Measurements from ENCODE around the gene GPR4. TPM values are rescaled to one million over a fixed set of nuclear protein-coding genes. Genes with fewer than 3 reads are reported as not detected.
"Not testable (repeated sequence)": the region's sequence is repeated elsewhere in the genome, so short reads cannot be mapped to it uniquely, and the experiment has no call there.

Gene GPR4
- total RNA-seq, 3 donors from 2014 or later, result 0.84 to 1.0 (median 1.0) TPM

DNA sequence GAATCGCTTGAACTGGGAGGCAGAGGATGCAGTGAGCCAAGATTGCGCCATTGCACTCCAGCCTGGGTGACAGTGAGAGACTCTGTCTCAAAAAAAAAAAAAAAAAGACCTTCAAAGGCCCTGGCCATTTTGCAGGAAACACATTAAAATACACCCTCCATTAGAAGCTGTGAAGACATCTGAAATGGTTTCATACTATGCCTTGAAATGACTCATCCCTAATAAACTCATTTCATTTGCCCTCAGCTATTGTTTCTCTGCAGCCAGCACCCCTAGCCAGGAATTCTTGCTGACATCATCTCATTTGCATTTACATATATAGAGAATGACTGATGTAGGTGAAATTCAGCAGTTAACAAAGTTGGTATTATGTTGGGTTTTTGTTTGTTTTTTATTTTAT lies 28.5 kb upstream of the GPR4 start:
- ATAC-seq (peak; percentile 79), DNase-seq (no peak)
- Histone ChIP-seq H3K36me3 (ENCODE audit: low read depth) (peaks cover 3% of the 10 kb centered on the region), H3K4me3 (no peak overlapping the region), H3K9me3 (no peaks in the 10 kb centered on the region), H3K4me1 (ENCODE audit: low read depth) (peaks cover 5% of the 10 kb centered on the region)
- intact Hi-C loops (cut with DNase I, micrococcal nuclease), result no loop called here
- no peak for TF ChIP-seq CTCF (IDR thresholded peaks at IDR 0.05)

- TF ChIP-seq CTCF (IDR thresholded peaks at IDR 0.05), result no peak
- DNase-seq (no peak), ATAC-seq (no peak)
- H3K36me3 ChIP-seq (ENCODE audit: low read depth), result peaks cover 3% of the 10 kb centered on the region
- peaks cover 5% of the 10 kb centered on the region for H3K4me1 ChIP-seq (ENCODE audit: low read depth)
- H3K4me3 ChIP-seq, result no peak overlapping the region
- H3K9me3 ChIP-seq, result no peaks in the 10 kb centered on the region
- intact Hi-C loops (cut with DNase I, micrococcal nuclease), result no loop called here
These were observed 27.7 kb upstream of the GPR4 start for GRCh38 chr19:45629704-45630103.

GRCh38 chr19:45628219-45628618 lies 26.2 kb upstream of the GPR4 start:
- H3K36me3 ChIP-seq (ENCODE audit: low read depth); H3K4me3 ChIP-seq; DNase-seq; intact Hi-C loops (cut with DNase I, micrococcal nuclease); H3K4me1 ChIP-seq (ENCODE audit: low read depth); H3K9me3 ChIP-seq; ATAC-seq: not testable (repeated sequence)

DNA sequence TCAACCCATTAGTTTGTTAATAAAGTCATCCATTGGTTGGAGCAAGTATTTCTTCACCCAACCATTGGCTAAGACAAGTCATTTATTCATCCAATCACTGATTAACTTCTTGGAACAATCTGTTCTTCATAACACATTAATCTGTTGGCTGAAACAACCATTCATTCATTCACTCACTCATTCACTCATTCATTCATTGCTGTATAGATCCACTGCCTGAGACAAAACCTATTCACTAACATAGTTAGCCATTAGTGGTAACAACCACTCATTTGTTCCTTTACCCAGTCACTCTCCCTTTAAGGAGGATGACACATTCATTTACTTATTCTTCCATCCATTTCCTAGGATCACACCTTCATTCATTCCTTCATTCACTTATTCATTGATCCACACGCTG lies 22.0 kb upstream of the GPR4 start:
- H3K9me3 ChIP-seq, result no peaks in the 10 kb centered on the region
- intact Hi-C loops (cut with DNase I, micrococcal nuclease), result no loop called here
- no peak overlapping the region for H3K4me3 ChIP-seq
- peaks cover 3% of the 10 kb centered on the region for H3K36me3 ChIP-seq (ENCODE audit: low read depth)
- H3K4me1 ChIP-seq (ENCODE audit: low read depth), result no peaks in the 10 kb centered on the region
- no peak for DNase-seq
- ATAC-seq, result no peak
- TF ChIP-seq CTCF (IDR thresholded peaks at IDR 0.05), result no peak

DNA sequence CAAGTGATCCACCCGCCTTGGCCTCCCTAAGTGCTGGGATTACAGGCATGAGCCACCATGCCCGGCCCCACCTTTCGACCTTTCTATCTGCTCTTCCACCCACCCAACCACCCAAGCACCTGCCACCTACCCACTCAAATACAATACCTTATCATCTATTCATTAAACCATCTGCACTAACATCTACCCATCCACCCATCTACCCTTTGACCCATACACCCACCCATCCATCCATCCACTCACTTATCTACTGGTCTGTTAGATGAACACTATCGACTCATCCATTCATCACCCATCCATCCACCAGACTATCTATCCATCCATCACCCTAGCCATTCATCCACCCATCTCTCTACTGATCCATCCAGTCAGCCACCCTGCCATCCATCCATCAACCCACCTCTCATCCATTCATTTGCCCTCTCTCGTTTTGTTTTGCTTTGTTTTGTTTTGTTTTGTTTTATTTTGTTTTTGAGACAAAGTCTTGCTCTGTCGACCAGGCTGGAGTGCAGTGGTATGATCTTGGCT lies 20.0 kb upstream of the GPR4 start:
- H3K36me3 ChIP-seq (ENCODE audit: low read depth), result peaks cover 4% of the 10 kb centered on the region

DNA sequence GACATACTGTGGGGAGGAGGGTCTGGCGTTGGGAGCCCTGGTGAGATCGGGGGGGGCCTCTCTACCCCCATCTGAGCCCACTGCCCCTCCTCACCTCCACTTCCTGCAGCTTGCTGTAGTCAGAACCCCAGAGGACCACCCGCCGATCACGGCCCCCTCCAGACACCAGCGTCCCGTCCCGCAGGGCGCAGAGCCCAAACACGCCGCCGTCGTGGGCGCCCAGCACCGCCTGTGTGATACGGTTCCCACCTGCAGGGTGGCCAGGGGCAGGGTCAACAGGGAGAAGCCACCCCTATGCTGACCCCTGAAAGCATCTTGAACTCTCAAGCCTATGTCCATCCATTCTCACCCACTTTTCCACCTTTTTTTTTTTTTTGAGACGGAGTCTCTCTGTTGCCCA lies 19.4 kb upstream of the GPR4 start:
- TF ChIP-seq CTCF (IDR thresholded peaks at IDR 0.05), result no peak
- intact Hi-C loops (cut with DNase I, micrococcal nuclease), result no loop called here
- Histone ChIP-seq H3K9me3 (no peaks in the 10 kb centered on the region), H3K36me3 (ENCODE audit: low read depth) (peaks cover 4% of the 10 kb centered on the region), H3K4me1 (ENCODE audit: low read depth) (no peaks in the 10 kb centered on the region), H3K4me3 (no peak overlapping the region)
- ATAC-seq, result no peak
- no peak for DNase-seq

More for the DNA sequence above, 20.0 kb upstream of the GPR4 start:
- no peak for DNase-seq
- TF ChIP-seq CTCF (IDR thresholded peaks at IDR 0.05), result no peak
- Histone ChIP-seq H3K4me1 (ENCODE audit: low read depth) (no peaks in the 10 kb centered on the region), H3K4me3 (no peak overlapping the region), H3K9me3 (no peaks in the 10 kb centered on the region)
- ATAC-seq, result no peak
- intact Hi-C loops (cut with DNase I, micrococcal nuclease), result no loop called here
